ENCODE data around the gene TMEFF1.

DNA sequence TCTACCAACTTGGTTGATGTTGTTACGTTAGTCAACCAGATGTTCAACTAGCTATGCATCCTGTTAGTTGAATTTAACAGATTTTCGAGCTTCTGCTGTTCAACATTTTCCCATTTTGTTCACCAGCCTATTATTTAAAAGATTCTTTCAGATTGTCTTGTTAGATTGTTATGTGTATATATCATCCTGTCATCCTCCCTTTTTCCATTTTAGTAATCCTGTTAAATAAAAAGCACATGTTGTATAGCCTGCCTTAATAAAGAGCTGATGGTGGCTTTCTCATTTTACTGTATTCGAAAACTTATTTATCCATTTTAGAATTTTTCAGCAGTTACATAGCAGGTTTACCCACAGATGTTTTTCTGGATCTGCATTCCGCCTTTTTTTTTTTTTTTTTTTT, 4.3 kb downstream of the TMEFF1 start:
- TF ChIP-seq, protein P1, sequence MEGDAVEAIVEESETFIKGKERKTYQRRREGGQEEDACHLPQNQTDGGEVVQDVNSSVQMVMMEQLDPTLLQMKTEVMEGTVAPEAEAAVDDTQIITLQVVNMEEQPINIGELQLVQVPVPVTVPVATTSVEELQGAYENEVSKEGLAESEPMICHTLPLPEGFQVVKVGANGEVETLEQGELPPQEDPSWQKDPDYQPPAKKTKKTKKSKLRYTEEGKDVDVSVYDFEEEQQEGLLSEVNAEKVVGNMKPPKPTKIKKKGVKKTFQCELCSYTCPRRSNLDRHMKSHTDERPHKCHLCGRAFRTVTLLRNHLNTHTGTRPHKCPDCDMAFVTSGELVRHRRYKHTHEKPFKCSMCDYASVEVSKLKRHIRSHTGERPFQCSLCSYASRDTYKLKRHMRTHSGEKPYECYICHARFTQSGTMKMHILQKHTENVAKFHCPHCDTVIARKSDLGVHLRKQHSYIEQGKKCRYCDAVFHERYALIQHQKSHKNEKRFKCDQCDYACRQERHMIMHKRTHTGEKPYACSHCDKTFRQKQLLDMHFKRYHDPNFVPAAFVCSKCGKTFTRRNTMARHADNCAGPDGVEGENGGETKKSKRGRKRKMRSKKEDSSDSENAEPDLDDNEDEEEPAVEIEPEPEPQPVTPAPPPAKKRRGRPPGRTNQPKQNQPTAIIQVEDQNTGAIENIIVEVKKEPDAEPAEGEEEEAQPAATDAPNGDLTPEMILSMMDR (conservative IDR thresholded peaks at IDR 0.05), result no peak
- no peak for TF ChIP-seq ZFX (IDR thresholded peaks at IDR 0.05)

All from C4-2B (cell line).